GM12874 (cell line): ENCODE data around the gene RIN2.

Source experiments
- CTCF ChIP-seq: IDR thresholded peaks from 2 replicates; pipeline ENCODE4 v1.5.1; 2011; ENCODE audit warnings: low read depth, mild to moderate bottlenecking, control low read depth, low read length, moderate library complexity; ENCODE audit not compliant: insufficient read depth

RIN2 gene

GRCh38 chr20:19727251-19727847 lies 30.7 kb upstream of the RIN2 start:
- no peak for TF ChIP-seq CTCF

- TF ChIP-seq CTCF: no peak
Measured at GRCh38 chr20:19729672-19730071, 28.4 kb upstream of the RIN2 start.

- TF ChIP-seq CTCF: no peak
Measured at GRCh38 chr20:19730706-19731105, 27.4 kb upstream of the RIN2 start.

- no peak for TF ChIP-seq CTCF
Measured at GRCh38 chr20:19734811-19735210, 23.2 kb upstream of the RIN2 start.

- TF ChIP-seq CTCF: no peak
Measured at GRCh38 chr20:19735446-19735845, 22.6 kb upstream of the RIN2 start.

- TF ChIP-seq CTCF: no peak
Measured at GRCh38 chr20:19737025-19737424, 21.0 kb upstream of the RIN2 start.

GRCh38 chr20:19738951-19739350 lies 19.1 kb upstream of the RIN2 start:
- TF ChIP-seq CTCF: no peak
